ENCODE measurements around the gene FBN1. TPM values are rescaled to one million over a fixed set of nuclear protein-coding genes. Genes with fewer than 3 reads are reported as not detected.

The FBN1 gene
- total RNA-seq, 1 donor from 2014 or later = 54.0 TPM

GRCh38 chr15:48437178-48437577 is 208.3 kb downstream of the FBN1 start:
- Mint-ChIP-seq H3K4me1 (ENCODE audit: unreplicated experiment) (no peaks in the 10 kb centered on the region), H3K27ac (ENCODE audit: unreplicated experiment) (no peak overlapping the region), H3K36me3 (ENCODE audit: low read depth, unreplicated experiment) (peaks cover 12% of the 10 kb centered on the region), H3K27me3 (ENCODE audit: unreplicated experiment) (peaks cover 3% of the 10 kb centered on the region), H3K4me3 (ENCODE audit: unreplicated experiment) (no peak overlapping the region), H3K9me3 (ENCODE audit: unreplicated experiment) (no peaks in the 10 kb centered on the region)
- no peak for DNase-seq (ENCODE audit: low spot score)
- no peak for TF ChIP-seq CTCF (IDR thresholded peaks at IDR 0.05; ENCODE audit: unreplicated experiment)

GRCh38 chr15:48435321-48435720 is 210.2 kb downstream of the FBN1 start:
- TF ChIP-seq CTCF (IDR thresholded peaks at IDR 0.05; ENCODE audit: unreplicated experiment) = no peak
- peaks cover 8% of the 10 kb centered on the region for H3K36me3 Mint-ChIP-seq (ENCODE audit: low read depth, unreplicated experiment)
- no peaks in the 10 kb centered on the region for H3K4me1 Mint-ChIP-seq (ENCODE audit: unreplicated experiment)
- no peak overlapping the region for H3K27ac Mint-ChIP-seq (ENCODE audit: unreplicated experiment)
- H3K9me3 Mint-ChIP-seq (ENCODE audit: unreplicated experiment) = no peaks in the 10 kb centered on the region
- no peak for DNase-seq (ENCODE audit: low spot score)
- peaks cover 3% of the 10 kb centered on the region for H3K27me3 Mint-ChIP-seq (ENCODE audit: unreplicated experiment)
- H3K4me3 Mint-ChIP-seq (ENCODE audit: unreplicated experiment) = no peak overlapping the region

- Mint-ChIP-seq H3K36me3 (ENCODE audit: low read depth, unreplicated experiment) (peaks cover 8% of the 10 kb centered on the region), H3K27me3 (ENCODE audit: unreplicated experiment) (peaks cover 3% of the 10 kb centered on the region)
Observed at GRCh38 chr15:48433226-48433886, 212.2 kb downstream of the FBN1 start.

GRCh38 chr15:48432688-48433087 is 212.8 kb downstream of the FBN1 start:
- H3K4me3 Mint-ChIP-seq (ENCODE audit: unreplicated experiment) = no peak overlapping the region
- H3K9me3 Mint-ChIP-seq (ENCODE audit: unreplicated experiment) = no peaks in the 10 kb centered on the region
- peaks cover 3% of the 10 kb centered on the region for H3K27me3 Mint-ChIP-seq (ENCODE audit: unreplicated experiment)
- peaks cover under 1% of the 10 kb centered on the region for H3K4me1 Mint-ChIP-seq (ENCODE audit: unreplicated experiment)
- no peak for TF ChIP-seq CTCF (IDR thresholded peaks at IDR 0.05; ENCODE audit: unreplicated experiment)
- H3K27ac Mint-ChIP-seq (ENCODE audit: unreplicated experiment) = no peak overlapping the region
- peaks cover 11% of the 10 kb centered on the region for H3K36me3 Mint-ChIP-seq (ENCODE audit: low read depth, unreplicated experiment)
- no peak for DNase-seq (ENCODE audit: low spot score)

More at GRCh38 chr15:48433226-48433886, 212.2 kb downstream of the FBN1 start:
- Mint-ChIP-seq H3K27ac (ENCODE audit: unreplicated experiment) (no peak overlapping the region), H3K4me3 (ENCODE audit: unreplicated experiment) (no peak overlapping the region), H3K9me3 (ENCODE audit: unreplicated experiment) (no peaks in the 10 kb centered on the region), H3K4me1 (ENCODE audit: unreplicated experiment) (no peaks in the 10 kb centered on the region)
- no peak for TF ChIP-seq CTCF (IDR thresholded peaks at IDR 0.05; ENCODE audit: unreplicated experiment)
- DNase-seq (ENCODE audit: low spot score) = no peak

GRCh38 chr15:48427960-48428547 is 217.5 kb downstream of the FBN1 start:
- Mint-ChIP-seq H3K9me3 (ENCODE audit: unreplicated experiment) (no peaks in the 10 kb centered on the region), H3K4me3 (ENCODE audit: unreplicated experiment) (no peak overlapping the region), H3K27me3 (ENCODE audit: unreplicated experiment) (peaks cover 2% of the 10 kb centered on the region), H3K27ac (ENCODE audit: unreplicated experiment) (no peak overlapping the region), H3K4me1 (ENCODE audit: unreplicated experiment) (peaks cover 11% of the 10 kb centered on the region), H3K36me3 (ENCODE audit: low read depth, unreplicated experiment) (peaks cover 16% of the 10 kb centered on the region)
- no peak for TF ChIP-seq CTCF (IDR thresholded peaks at IDR 0.05; ENCODE audit: unreplicated experiment)
- no peak for DNase-seq (ENCODE audit: low spot score)
